Activated gamma-delta T cell (primary cell): Measurements from ENCODE around the gene GLTP.

Experiments
- DNase-seq: peaks from one replicate; lab custom pipeline; 2025; lab: John Stamatoyannopoulos, UW

Gene GLTP

GRCh38 chr12:109822951-109823411, 57.4 kb downstream of the GLTP start:
- DNase-seq: no peak

GRCh38 chr12:109822416-109822815, 57.9 kb downstream of the GLTP start:
- DNase-seq: no peak

GRCh38 chr12:109821968-109822367, 58.4 kb downstream of the GLTP start:
- no peak for DNase-seq

GRCh38 chr12:109820816-109821381, 59.4 kb downstream of the GLTP start:
- no peak for DNase-seq

- no peak for DNase-seq
These were observed 61.3 kb downstream of the GLTP start for GRCh38 chr12:109818905-109819500.

- DNase-seq: no peak
These were observed 62.1 kb downstream of the GLTP start for GRCh38 chr12:109818253-109818652.

- DNase-seq: no peak
These were observed 62.6 kb downstream of the GLTP start for GRCh38 chr12:109817627-109818231.

GRCh38 chr12:109816870-109817269, 63.5 kb downstream of the GLTP start:
- no peak for DNase-seq

- DNase-seq: no peak
These were observed 64.4 kb downstream of the GLTP start for GRCh38 chr12:109815757-109816617.

- DNase-seq: no peak
These were observed 65.1 kb downstream of the GLTP start for GRCh38 chr12:109815225-109815624.

- DNase-seq: no peak
These were observed 65.7 kb downstream of the GLTP start for GRCh38 chr12:109814600-109815150.

GRCh38 chr12:109813810-109814416, 66.4 kb downstream of the GLTP start:
- no peak for DNase-seq

- no peak for DNase-seq
These were observed 68.7 kb downstream of the GLTP start for GRCh38 chr12:109811624-109811995.

GRCh38 chr12:109810954-109811623, 69.3 kb downstream of the GLTP start:
- DNase-seq: no peak

GRCh38 chr12:109808876-109809646, 71.3 kb downstream of the GLTP start:
- DNase-seq: no peak

- DNase-seq: no peak
These were observed 72.2 kb downstream of the GLTP start for GRCh38 chr12:109807954-109808643.

GRCh38 chr12:109804820-109805761, 75.2 kb downstream of the GLTP start:
- no peak for DNase-seq

- no peak for DNase-seq
These were observed 76.7 kb downstream of the GLTP start for GRCh38 chr12:109803678-109804077.

- DNase-seq: no peak
These were observed 77.5 kb downstream of the GLTP start for GRCh38 chr12:109802828-109803227.
